Activated CD4-positive, alpha-beta T cell treated with anti-CD3 and anti-CD28 coated beads, Interleukin-2, amount 50 U/mL, for 4 hours (primary cell): Measurements from ENCODE around the gene IRF4.
A peak's percentile ranks its signal among the peaks of the same experiment; 100 is the strongest.

Source experiments
- DNase-seq, 2 experiments: peaks; one replicate each; pipeline ENCODE4 v3.0.0-alpha.2; 2020

The IRF4 gene

DNA sequence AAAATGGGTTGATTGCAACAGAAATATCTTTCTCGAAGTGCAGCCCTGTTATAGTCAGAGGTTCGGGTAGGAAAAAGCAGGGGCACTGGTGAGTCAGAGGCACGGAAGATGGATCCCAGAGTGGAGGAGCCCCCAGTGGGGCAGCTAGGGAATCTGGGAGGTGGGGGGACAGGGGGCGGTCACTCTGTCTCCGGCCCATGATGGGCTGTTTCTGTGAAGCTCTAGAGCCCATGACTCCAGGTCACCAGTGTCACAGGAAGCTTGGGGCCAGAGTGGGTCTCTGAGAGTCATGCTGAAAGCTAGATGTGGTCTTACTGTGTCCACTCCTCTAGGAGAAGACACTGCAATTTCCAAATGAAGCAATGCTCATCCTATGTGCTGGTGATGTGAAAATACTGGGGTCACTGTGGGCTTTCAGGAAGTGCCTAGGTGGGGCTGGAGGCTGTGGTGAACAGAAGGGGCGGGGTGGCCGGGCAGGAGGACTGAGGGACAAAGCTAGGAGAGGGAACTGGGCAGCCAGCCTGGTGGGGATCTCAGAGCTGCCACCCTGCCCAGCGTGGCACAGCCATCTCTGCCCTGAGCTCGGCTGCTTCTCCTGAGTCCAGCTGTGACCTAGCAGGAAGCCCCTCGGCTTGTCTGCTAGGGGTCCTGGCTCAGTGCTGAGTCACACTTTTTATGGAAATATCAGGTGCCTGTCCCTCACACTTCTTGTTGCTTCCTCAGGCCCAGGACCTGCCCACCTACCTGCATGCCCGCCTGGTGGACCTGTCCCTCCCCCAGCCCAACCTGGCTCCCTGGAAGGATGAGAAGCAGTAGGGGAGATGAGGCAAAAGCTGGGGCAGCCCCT is 54.2 kb downstream of the IRF4 start:
- no peak for DNase-seq

DNA sequence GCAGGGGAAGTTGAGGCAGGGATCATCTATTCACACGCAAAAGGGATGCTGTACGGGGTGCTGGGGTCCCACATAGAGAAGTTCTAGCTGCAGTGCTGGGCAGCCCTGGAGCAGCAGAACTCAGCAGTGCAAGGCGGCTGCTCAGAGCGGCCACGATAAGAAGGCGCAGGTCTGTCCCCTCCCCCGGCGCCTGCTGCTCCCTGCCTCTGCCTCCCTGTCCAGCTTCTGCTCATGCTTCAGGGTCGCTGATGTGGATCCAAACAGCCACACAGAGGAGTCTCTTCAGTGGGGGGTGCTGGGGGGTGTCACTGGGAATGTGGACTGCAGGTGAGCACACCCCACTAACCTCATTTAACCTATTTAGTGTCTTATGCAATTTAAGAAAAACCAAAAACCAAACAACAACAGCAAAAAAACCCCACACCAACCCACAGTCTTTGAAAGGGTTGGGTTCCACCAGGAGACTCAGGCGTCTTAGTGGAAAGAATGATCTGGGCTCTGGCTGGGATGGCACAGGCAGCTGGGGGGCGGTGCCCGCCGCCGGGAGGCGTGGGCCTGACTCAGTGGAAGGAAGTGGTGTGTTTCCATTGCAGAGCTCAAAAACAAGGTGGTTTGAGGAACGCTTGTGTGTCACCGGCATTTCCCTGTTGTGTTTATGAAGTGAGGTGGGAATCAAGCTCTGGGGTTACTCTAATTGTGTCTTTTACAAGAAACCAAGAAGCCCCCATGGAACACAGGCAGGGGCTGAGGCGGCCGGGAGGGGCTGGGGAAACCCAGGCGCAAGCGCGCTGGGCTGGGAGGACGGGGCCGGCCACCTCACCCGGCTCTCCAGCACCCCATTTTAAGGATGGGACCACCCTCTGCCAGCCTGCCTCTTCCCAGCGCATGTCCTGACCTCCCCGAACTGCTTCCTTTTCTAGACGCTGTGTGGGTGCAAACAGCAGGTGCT is 55.1 kb downstream of the IRF4 start:
- DNase-seq: peak; percentile 94 to 96

DNA sequence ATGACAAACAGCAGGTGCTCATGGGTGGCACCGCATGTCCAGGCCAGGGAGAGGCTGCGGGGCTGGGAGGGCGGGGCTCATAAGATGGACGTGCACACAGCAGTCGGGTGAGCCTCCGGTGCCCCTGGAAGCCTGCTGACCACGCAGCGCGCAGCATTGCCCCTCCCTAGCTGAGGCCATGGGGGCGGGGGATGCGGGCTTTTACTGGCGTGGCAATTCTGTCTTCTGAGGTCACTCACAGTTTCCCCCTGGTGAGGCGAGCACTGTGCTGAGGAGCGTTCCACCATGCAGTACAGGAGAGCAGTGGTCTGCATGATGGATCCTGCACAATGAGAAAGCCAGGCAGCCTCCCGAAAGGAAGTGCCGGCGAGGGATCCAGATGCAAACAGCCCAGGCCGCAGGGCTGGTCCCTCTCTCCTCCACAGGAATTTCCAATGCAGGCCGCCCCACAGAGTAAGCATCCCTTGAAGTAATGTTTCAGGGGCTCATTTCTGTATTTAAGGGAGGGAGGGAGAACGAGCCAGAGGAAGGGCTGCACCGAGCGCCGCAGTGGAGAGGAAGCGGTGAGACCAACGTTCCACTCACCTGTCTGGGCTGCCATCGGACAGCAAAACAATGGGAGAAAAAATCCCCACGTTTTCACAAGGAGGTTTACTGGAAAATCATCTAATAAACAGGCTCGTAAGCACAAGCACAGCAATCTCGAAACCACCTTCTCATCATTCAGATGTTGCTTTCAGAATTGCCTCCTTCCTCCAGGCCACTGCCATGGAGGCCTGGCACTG is 56.0 kb downstream of the IRF4 start:
- peak; percentile 37 to 39 for DNase-seq

DNA sequence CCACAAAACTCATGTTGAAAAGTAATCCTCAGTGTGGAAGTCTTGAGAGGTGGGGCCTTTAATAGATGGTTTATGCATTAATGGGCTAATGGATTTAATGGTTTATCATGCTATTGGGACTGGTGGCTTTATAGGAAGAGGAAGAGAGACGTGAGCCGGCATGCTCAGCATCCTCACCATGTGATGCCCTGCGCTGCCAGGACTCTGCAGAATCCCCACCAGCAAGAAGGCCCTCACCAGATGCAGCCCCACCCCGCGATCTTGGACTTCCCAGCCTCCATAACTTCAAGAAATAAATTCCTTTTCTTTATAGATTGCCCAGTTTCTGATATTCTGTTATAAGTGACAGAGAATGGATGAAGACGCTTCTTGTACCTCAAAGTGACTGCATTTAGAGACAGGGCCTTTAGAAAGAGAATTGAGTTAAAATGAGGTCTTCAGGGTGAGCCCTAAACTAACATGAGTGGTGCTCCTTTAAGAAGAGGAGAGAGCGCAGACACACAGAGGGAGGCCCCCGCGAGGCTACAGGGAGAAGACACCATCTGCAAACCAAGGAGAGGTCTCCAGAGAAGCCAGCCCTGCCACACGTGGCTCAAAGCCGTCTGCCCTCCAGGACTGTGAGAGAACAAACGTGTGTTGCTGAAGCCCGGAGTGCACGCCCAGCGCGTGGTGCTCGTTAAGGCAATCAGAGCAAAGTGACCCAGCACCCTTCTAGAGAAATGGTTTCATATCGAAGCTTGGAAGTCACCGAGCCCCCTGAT is 56.9 kb downstream of the IRF4 start:
- DNase-seq: no peak

DNA sequence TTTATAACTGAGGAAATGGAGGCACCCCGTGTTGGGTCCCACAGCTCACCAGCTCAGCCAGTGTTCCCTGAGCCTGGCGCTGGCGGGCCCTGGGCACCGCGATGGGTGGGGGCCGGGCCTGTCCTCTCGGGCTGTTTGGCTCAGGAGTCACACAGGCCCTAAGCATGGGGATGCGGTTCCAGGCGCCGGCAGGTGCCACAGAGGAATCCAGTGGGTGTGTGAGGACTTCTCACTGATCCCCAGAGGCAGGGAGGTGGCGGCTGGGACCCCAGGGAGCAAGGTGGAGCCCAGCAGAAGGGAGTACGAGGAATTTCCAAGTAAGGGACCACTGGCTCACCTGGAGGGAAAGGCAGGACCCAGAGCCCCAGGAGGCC is 57.5 kb downstream of the IRF4 start:
- no peak for DNase-seq

DNA sequence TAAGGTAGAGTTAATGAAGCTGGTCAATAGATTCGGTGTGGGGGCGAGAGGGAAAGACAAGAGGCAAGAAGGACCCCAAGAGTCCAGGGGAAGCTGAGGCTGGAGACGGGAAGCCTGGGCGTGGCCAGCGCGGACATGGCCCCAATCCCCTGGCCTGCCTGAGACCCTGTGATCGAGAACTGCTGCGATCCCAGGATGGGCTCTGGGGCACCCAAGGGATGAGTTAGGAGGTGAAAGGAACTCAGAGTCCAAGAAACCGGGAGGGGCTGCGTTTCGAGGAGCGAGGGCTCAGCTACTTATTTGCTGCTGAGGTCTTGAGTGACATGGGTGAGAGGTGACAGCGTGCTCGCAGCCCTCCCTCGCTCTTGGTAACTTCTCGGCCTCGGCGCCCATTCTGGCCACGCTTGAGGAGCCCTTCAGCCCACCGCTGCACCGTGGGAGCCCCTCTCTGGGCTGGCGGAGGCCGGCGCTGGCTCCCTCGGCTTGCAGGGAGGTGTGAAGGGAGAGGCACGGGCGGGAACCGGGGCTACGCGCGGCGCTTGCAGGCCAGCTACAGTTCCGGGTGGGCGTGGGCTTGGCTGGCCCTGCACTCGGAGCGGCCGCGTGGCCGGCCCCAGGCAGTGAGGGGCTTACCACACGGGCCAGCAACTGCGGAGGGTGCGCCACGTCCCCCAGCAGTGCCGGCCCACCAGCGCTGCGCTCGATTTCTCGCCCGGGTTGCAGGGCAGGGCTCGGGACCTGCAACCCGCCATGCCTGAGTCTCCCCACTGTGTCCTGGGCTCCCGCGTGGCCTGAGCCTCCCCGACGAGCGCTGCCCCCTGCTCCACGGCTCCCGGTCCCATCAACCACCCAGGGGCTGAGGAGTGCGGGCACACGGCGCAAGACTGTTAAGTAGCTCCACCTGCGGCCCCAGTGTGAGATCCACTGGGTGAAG is 58.2 kb downstream of the IRF4 start:
- no peak for DNase-seq

DNA sequence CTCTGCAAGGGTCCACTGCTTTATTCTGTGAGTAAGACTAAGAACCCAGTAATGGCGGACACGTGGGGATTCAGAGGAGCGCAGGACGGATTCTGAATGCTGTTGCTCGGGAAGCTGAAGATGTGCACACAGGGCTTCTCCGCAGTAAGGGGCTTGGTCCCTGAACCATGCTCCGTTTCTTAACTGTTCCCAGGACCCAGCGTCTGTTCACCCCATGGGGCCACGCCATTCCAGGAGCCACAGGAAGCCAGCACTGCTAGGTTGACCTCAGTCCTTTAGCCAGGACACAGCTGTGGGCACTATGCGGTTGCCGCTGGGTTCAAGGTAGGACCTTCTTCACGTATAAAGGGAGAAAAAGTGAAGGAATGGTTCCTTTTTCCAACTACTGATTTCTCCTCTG is 59.8 kb downstream of the IRF4 start:
- DNase-seq: no peak

DNA sequence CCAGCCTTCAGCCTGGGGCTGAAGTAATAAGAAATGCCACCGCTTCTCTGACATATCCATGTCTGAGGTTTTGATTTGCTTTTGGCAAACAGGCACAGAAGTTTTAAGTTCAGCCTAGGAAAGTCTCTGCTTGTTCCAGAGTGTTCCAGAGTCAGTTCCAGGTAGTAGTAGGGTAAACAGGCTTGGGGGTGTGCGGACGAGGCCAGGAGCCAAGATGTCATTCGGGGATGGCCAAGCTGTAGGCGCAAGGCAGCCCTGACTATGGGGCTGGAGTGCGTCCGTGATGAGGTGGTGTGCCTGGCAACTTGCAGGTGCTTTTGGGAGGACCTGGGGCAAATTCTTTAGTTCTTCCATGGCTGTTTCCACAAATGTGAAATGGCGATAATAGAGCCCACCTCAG is 60.3 kb downstream of the IRF4 start:
- DNase-seq: no peak

DNA sequence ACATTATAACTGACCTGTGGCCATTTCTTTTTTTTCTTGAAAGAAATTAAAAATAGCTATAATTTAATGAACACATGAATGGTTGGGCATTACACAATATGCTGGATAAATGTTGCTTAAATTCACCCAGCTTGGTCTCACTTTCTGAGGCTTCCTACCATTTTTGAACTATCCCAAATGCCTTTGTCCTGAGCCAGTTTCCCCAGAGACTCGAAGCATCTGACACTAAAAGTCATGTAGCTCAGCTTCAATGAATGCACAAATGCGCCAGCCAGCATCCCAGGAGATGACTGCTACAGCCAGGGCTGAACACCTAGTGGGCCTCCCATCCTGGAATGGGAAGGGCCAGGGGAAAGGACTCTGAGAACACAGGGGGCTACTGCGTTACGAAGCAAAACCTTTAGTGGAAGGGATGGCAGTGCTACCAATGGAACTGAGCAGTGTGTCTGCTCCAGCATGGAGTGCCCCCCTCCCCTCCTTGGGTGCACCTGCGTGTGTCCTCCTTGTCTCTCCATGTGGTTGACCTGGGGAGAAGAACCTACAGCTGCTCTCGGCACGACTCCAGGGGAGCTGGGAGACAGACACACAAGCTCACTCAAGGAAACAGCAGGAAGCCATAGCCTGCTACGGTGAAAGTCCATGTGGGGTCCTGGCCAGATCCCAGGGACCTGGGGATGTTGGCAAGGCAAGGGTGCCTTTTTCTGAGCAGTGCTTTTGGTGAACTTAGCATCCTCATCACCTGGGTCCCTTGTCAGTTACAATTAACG is 60.9 kb downstream of the IRF4 start:
- no peak for DNase-seq

DNA sequence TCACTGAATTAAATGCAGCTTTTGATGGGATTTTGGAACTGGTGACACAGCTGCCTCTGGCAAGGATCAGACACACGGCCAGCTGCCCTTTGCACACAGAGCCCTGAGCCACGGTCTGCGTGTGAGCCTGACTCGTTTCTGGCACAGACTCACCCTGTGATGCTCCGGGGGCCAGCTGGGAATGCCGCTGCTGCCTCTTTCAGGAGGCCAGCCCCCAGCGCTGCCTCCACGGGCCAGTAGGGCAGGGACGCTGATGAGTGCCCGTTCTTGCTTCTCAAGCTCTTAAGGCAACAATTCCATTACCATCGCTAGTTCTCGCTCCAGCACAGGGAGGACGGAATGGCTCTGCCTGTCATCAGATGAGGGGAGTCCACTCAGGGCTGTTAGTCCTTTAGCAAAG is 61.6 kb downstream of the IRF4 start:
- DNase-seq: no peak

DNA sequence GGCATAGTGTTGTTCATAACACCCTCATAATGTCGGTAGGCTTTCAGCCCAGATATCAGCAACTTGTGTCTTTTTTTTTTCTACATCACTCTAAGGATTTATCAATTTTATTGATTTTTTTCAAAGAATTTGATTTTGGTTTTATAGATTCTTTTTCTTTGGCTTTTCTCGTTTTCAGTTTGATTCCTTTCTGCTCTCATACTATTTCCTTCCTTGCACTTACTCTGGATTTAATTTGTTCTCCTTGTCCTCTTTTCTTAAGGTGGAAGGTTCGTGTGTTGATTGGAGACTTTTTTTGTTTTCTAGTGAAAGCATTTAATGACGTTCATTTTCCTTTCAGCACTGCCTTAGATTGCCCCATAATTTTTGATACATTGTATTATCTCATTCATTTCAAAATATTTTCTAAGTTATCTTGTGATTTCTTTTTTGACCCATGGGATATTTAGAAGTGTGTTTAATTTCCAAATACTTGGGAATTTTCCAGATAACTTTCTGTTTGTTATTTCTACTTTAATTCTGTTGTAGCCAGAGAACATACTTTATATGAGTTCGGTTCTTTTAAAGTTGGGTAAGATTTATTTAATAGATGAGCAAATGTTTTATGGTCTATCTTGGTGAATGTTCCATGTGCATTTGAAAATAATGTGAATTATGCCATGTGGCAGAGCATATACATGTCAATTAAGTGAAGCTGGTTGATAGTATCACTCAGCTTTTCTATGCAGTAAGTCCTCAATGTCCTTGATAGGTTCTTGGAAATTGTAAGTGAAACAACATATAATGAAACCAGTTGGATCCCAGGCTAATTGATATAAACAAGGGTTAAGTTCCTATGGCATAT is 62.8 kb downstream of the IRF4 start:
- no peak for DNase-seq

DNA sequence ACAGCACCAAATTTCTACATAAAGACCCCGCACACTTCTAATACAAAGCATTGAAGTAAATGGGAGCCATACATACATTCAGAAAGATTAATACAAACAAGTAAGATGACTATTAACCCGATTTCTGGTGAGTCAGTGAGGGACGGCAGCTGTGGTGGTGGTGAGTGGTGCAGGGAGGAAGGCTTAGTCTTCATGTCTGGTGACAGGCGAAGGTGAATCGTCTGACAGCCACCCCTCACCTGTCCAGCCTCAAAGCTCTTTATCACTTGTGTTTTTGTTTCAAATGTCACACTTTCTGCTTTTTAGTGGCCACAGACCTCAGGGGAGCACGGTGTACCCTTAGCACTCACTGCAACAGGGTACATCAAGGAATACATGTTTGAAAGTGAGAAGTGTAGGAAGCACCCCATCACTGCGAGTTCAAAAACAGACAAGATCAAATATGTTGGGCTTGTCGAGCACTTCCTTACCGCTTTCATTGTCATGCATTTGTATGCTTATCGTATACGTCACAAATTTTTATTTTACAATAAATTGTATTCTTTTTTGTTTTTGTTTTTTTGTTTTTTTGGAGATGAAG is 63.5 kb downstream of the IRF4 start:
- DNase-seq: peak; percentile 38 to 57

DNA sequence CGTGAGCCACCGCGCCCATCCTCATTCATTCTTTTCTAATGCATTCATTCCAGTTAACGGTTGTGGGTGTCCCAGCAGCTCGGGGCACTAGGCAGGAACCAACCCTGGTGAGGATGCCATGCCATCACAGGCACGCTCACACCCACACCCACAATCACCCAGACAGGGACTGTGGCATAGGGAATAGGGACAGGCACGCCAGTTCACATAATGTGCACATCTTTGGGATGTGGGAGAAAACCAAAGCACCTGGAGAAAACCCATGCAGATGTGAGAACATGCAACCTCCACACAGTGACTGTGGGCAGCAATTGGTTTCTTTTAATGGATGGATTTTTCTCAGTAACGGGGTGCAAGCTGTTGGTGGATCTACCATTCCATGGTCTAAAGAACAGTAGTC is 64.3 kb downstream of the IRF4 start:
- DNase-seq: no peak

DNA sequence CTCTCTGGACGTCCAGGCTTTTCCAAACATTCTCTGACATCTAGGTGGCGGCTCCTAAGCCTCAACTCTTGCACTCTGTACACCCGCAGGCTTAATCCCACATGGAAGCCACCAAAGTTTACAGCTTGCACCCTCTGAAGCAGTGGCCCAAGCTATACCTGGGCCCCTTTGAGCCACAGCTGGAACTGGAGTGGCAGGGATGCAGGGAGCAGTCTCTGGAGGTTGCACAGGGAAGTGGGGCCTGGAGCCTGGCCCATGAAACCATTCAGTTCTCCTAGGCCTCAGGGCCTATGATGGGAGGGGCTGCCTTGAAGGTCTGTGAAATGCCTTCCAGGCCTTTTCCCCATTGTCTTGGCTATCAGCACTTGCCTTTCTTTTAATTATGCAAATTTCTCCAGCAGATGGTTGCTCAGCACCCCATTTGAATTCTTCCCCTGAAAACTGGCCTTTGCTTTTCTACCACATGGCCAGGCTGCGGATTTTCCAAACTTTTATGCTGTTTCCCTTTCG is 64.9 kb downstream of the IRF4 start:
- DNase-seq: no peak

DNA sequence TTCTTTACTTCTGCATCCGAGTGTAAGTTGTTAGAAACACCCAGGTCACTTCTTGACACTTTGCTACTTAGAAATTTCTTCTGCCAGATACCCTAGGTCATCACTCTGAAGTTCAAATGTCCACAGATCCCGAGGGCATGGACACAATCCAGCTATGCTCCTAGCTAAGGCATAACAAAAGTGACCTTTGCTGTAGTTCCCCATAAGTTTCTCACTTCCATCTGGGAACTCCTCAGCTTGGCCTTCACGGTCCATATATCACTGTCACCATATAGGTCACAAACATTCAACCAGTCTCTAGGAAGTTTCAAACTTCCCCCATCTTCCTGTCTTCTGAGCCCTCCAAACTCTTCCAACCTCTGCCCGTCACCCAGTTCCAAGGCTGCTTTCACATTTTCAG is 65.3 kb downstream of the IRF4 start:
- DNase-seq: no peak
